ENCODE measurements around the gene MTF1. TPM values are rescaled to one million over a fixed set of nuclear protein-coding genes. Genes with fewer than 3 reads are reported as not detected.

MTF1 gene
- 2.5 and 3.4 TPM in 2 replicates for total RNA-seq

GRCh38 chr1:37859507-37860345 lies at the start of gene MTF1:
Gene MTF1, minus strand, starts transcription at chr1:37859592. Its CDS starts 1,934 bp downstream, at chr1:37857658.

GRCh38 chr1:37807555-37808368 lies 51.6 kb downstream of the MTF1 start, which contains the start of the genes C1orf122 and YRDC:
Gene C1orf122, plus strand, starts transcription at chr1:37807790. Its CDS starts 615 bp downstream, at chr1:37808405.
Gene YRDC, minus strand, starts transcription at chr1:37808208. Its CDS starts 28 bp downstream, at chr1:37808180.

GRCh38 chr1:37793773-37794371 lies 65.5 kb downstream of the MTF1 start, which contains the start of gene MANEAL:
Gene MANEAL, plus strand, starts transcription at chr1:37793847. Its CDS starts 336 bp downstream, at chr1:37794183.

GRCh38 chr1:37764888-37765441 lies 94.4 kb downstream of the MTF1 start, which contains the start of gene EPHA10:
Gene EPHA10, minus strand, starts transcription at chr1:37765120. Its CDS starts 54 bp downstream, at chr1:37765066.

Other genes with a start within 250 kb of the MTF1 start
- 0.06 TPM in 1 of 2 replicates, not detected in the other for gene RSPO1, start 224.7 kb downstream of the MTF1 start, total RNA-seq
- 4.5 and 6.1 TPM in 2 replicates for gene CDCA8, start 167.1 kb downstream of the MTF1 start, total RNA-seq
- not detected in 2 replicates for gene EPHA10, start 94.5 kb downstream of the MTF1 start, total RNA-seq
- 0.99 and 2.2 TPM in 2 replicates for gene MANEAL, start 65.7 kb downstream of the MTF1 start, total RNA-seq
- 23.1 and 26.7 TPM in 2 replicates for gene C1orf122, start 51.8 kb downstream of the MTF1 start, total RNA-seq
- gene YRDC, start 51.4 kb downstream of the MTF1 start, total RNA-seq, result 10.3 and 12.4 TPM in 2 replicates
- 27.4 and 30.4 TPM in 2 replicates for gene INPP5B, start 87.5 kb upstream of the MTF1 start, total RNA-seq
- 105 and 109 TPM in 2 replicates for gene SF3A3, start 130.4 kb upstream of the MTF1 start, total RNA-seq
- gene FHL3, start 145.9 kb upstream of the MTF1 start, total RNA-seq, result 8.9 and 10.6 TPM in 2 replicates
- gene UTP11, start 153.1 kb upstream of the MTF1 start, total RNA-seq, result 36.2 and 38.3 TPM in 2 replicates
- gene POU3F1, start 187.2 kb upstream of the MTF1 start, total RNA-seq, result not detected in 2 replicates